ENCODE results near the gene VWA1. TPM values are rescaled to one million over a fixed set of nuclear protein-coding genes. Genes with fewer than 3 reads are reported as not detected.

The VWA1 gene
- total and polyA plus RNA-seq, 2 of the 4 experiments (the other 2 are of a cell fraction) = 1.1 to 6.1 TPM

DNA sequence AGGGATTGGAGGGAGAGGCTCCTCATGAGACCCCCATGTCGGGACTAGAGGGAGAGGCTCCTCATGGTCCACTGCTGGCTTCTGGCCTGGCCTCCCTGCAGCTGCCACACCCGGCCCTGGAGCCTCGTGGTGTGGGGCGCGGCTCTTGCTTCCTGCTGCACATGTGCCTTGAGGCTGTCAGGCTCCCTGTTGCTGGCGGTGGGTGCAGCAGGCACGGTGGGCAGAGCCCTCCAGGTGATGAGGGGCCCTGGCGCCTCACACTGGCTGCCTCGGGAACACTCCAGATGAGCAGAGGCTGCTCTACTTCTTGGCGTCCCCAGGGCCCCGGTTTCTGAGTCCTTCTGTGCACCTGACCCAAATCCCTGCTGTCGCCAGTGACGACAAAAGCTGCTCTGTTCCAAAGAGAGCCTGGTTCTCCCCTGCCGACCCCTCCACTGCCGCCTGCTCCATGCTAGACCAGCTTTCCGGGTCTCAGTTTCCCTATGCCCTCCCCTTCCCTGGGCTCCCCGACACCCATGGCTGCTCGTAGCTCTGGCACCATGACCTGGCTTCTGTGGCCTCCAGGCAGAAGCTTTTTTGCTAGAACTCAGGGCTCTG is 26.3 kb downstream of the VWA1 start:
- DNase-seq (no peak), ATAC-seq (ENCODE audit: low read depth) (no peak)
- Histone ChIP-seq H3K9ac (ENCODE audit: low read depth, low read length) (no peak overlapping the region), H2AK5ac (ENCODE audit: low read depth, low read length) (no peak overlapping the region), H3K27me3 (ENCODE audit: control insufficient read depth, insufficient read depth, low read length) (no peaks in the 10 kb centered on the region), H3K27ac (ENCODE audit: insufficient read depth, low read length) (no peak overlapping the region), H3K23ac (ENCODE audit: low read depth, low read length) (no peak overlapping the region), H3K9me1 (ENCODE audit: insufficient read depth, low read length) (no peaks in the 10 kb centered on the region), H3K18ac (ENCODE audit: low read depth, low read length) (no peak overlapping the region), H2BK5ac (ENCODE audit: low read depth, low read length, poor library complexity, severe bottlenecking) (no peak overlapping the region), H2BK120ac (ENCODE audit: low read depth, low read length) (no peak overlapping the region), H2AFZ (replicated peaks; ENCODE audit: low read length, poor library complexity) (peak overlapping the region; percentile 33), H2BK20ac (ENCODE audit: low read depth, low read length) (no peak overlapping the region), H4K8ac (ENCODE audit: low read depth in 2 of 2, low read length in 2 of 2) (no peak overlapping the region), H3K9me3 (ENCODE audit: control insufficient read depth, insufficient read depth, low read length) (no peaks in the 10 kb centered on the region), H4K20me1 (ENCODE audit: insufficient read depth, low read length) (no peaks in the 10 kb centered on the region), H3K79me1 (ENCODE audit: low read depth in 1 of 2, low read length in 2 of 2) (no peaks in the 10 kb centered on the region), H4K91ac (ENCODE audit: insufficient read depth, low read depth, low read length) (no peak overlapping the region), H2AK9ac (replicated peaks; ENCODE audit: low read depth, low read length, poor library complexity) (no peak overlapping the region), H3K4me3 (ENCODE audit: insufficient read depth, low read depth, low read length) (no peak overlapping the region), H3K56ac (ENCODE audit: extremely low read depth, insufficient read depth, low read length) (no peak overlapping the region), H3K4me2 (ENCODE audit: low read depth, low read length) (no peak overlapping the region), H2BK15ac (ENCODE audit: low read depth, low read length) (no peak overlapping the region), H4K5ac (ENCODE audit: low read depth, low read length) (no peak overlapping the region), H3K36me3 (ENCODE audit: control insufficient read depth, insufficient read depth, low read length) (no peaks in the 10 kb centered on the region), H3K4ac (ENCODE audit: low read depth, low read length) (no peak overlapping the region), H3K4me1 (ENCODE audit: control insufficient read depth, insufficient read depth, low read length) (no peaks in the 10 kb centered on the region), H3K14ac (replicated peaks; ENCODE audit: low read depth, low read length) (no peak overlapping the region)
- TF ChIP-seq BHLHE40 (IDR thresholded peaks at IDR 0.05; ENCODE audit: low read depth, low read length) = no peak
- no peak for TF ChIP-seq CEBPB (IDR thresholded peaks at IDR 0.05; ENCODE audit: low read depth, low read length)
- no peak for TF ChIP-seq MXI1 (IDR thresholded peaks at IDR 0.05; ENCODE audit: borderline replicate concordance, low read depth, low read length)
- POLR2A ChIA-PET (ENCODE audit: unreplicated experiment) = no interaction called here
- WGBS, 2 experiments (ENCODE audit: extremely low coverage in 2 of 2, insufficient read length in 1 of 2) = 62% methylated on average over 13 of the region's 18 CpGs; no CpG with 5 or more reads in 1 of the 2 experiments
- dilution Hi-C loops (cut with HindIII; ENCODE audit: low sequenced_read_pairs, unreplicated experiment) = no loop called here
- BruUV-seq (replicated peaks) = no TSS peak
- in situ Hi-C loops (cut with MboI; ENCODE audit: low sequenced_read_pairs) = no loop called here
- intact Hi-C loops (cut with micrococcal nuclease) = no loop called here
- CTCF ChIA-PET = no interaction called here

Measured in IMR-90 (cell line).